GM12878 (cell line): ENCODE data around the gene MRPL44. TPM values are rescaled to one million over a fixed set of nuclear protein-coding genes. Genes with fewer than 3 reads are reported as not detected.
A peak's percentile ranks its signal among the peaks of the same experiment; 100 is the strongest.

ENCODE experiments used
- ATAC-seq: fragments of 200-7000 bp; cut with Tn5 transposase; 3 replicates; pipeline ENCODE4 v1.9.1; 2020; ENCODE audit warnings: mild to moderate bottlenecking, moderate library complexity
- BruUV-seq: library from RNA; stranded (reverse); fragments of 400-500 nt; replicated peaks from 2 replicates; lab custom pipeline; 2021; lab: Mats Ljungman, UMichigan
- CTCF ChIA-PET: fragments of 300-600 bp; sonication (Branson Sonifier 250); formaldehyde crosslinking; extraction: SDS; loops from one replicate; lab custom pipeline; 2021; ENCODE audit warnings: inconsistent platforms; lab: Yijun Ruan, JAX
- POLR2A ChIA-PET: fragments of 350-600 bp; formaldehyde crosslinking; extraction: SDS; loops from one replicate; lab custom pipeline; 2021; ENCODE audit warnings: inconsistent platforms; lab: Charles Lee
- RAD21 ChIA-PET: fragments of 300-600 bp; sonication (Branson Sonifier 250); formaldehyde crosslinking; loops from one replicate; lab custom pipeline; 2023; ENCODE audit warnings: antibody characterized with exemption; ENCODE audit not compliant: unreplicated experiment; lab: Charles Lee
- SMC1A ChIA-PET: fragments of 300-600 bp; sonication (Branson Sonifier 250); formaldehyde crosslinking; loops from one replicate; lab custom pipeline; 2023; ENCODE audit not compliant: unreplicated experiment, uncharacterized antibody; lab: Charles Lee
- DNase-seq: peaks from one replicate; pipeline ENCODE4 v3.0.0-alpha.2; 2011; ENCODE audit warnings: low read depth, low spot score
- FAIRE-seq: peaks from 3 replicates; lab custom pipeline; 2011; peaks lifted over from hg19 to GRCh38; lab: Jason Lieb, UNC
- H2AFZ ChIP-seq: 2 replicates; pipeline ENCODE4 v1.6.0; 2011; ENCODE audit warnings: low read depth, low read length, control low read depth; ENCODE audit not compliant: control insufficient read depth
- H3K27ac ChIP-seq: 2 replicates; pipeline ENCODE4 v1.5.1; 2011; ENCODE audit warnings: control low read depth; ENCODE audit not compliant: control insufficient read depth, insufficient read depth
- H3K27me3 ChIP-seq, 2 experiments: replicated peaks in 1 of 2; 2 replicates each; pipeline versions ENCODE4 v1.6.0 to v1.6.1; 2011; ENCODE audit warnings: low read length in 1 of 2; ENCODE audit not compliant: control insufficient read depth in 2 of 2, insufficient read depth in 2 of 2
- H3K36me3 ChIP-seq, 2 experiments: 2 replicates each; pipeline ENCODE4 v1.5.1; 2011; ENCODE audit warnings: low read length in 1 of 2; ENCODE audit not compliant: control insufficient read depth in 2 of 2, insufficient read depth in 2 of 2
- H3K4me1 ChIP-seq: 2 replicates; pipeline ENCODE4 v1.6.1; 2011; ENCODE audit warnings: mild to moderate bottlenecking, low read length, moderate library complexity, mixed read lengths; ENCODE audit not compliant: control insufficient read depth, insufficient read depth
- H3K4me2 ChIP-seq: 2 replicates; pipeline ENCODE4 v1.6.0; 2011; ENCODE audit warnings: control low read depth; ENCODE audit not compliant: control insufficient read depth, insufficient read depth
- H3K4me3 ChIP-seq: fragments of 200-600 bp; sonication (generic); 2 replicates; pipeline ENCODE4 v1.5.1; 2016
- H3K79me2 ChIP-seq: 2 replicates; pipeline ENCODE4 v1.6.0; 2011; ENCODE audit warnings: low read length; ENCODE audit not compliant: control insufficient read depth, insufficient read depth
- H3K9ac ChIP-seq: 2 replicates; pipeline ENCODE4 v1.8.0; 2011; ENCODE audit warnings: low read length, control low read depth, mixed read lengths; ENCODE audit not compliant: control insufficient read depth, insufficient read depth
- H3K9me3 ChIP-seq: replicated peaks from 3 replicates; pipeline ENCODE4 v1.5.1; 2011; ENCODE audit warnings: mild to moderate bottlenecking, low read length; ENCODE audit not compliant: control insufficient read depth, insufficient read depth
- H4K20me1 ChIP-seq: 2 replicates; pipeline ENCODE4 v1.6.0; 2011; ENCODE audit not compliant: control insufficient read depth, insufficient read depth
- CBX3 ChIP-seq: fragments of 200-600 bp; sonication (generic); IDR thresholded peaks from 2 replicates; pipeline ENCODE4 v1.6.1; 2016; ENCODE audit warnings: low read depth, borderline replicate concordance
- HDGF ChIP-seq: fragments of 450-650 bp; IDR thresholded peaks from 2 replicates; pipeline ENCODE4 v1.6.1; 2016; ENCODE audit warnings: antibody characterized with exemption
- IRF4 ChIP-seq: IDR thresholded peaks from 2 replicates; pipeline ENCODE4 v1.6.1; 2011; ENCODE audit warnings: low read depth, low read length
- JUNB ChIP-seq: IDR thresholded peaks from 2 replicates; pipeline ENCODE4 v1.6.1; 2016; ENCODE audit warnings: antibody characterized with exemption, mild to moderate bottlenecking
- NBN ChIP-seq: fragments of 450-650 bp; IDR thresholded peaks from 2 replicates; pipeline ENCODE4 v1.6.1; 2016
- PAX8 ChIP-seq: fragments of 450-650 bp; IDR thresholded peaks from 2 replicates; pipeline ENCODE4 v1.6.1; 2017; ENCODE audit warnings: mild to moderate bottlenecking, moderate library complexity
- POU2F2 ChIP-seq: IDR thresholded peaks from 3 replicates; pipeline ENCODE4 v1.6.1; 2011; ENCODE audit warnings: low read depth, mild to moderate bottlenecking, low read length, borderline replicate concordance
- RAD21 ChIP-seq: IDR thresholded peaks from 2 replicates; pipeline ENCODE4 v1.6.1; 2011; ENCODE audit warnings: mild to moderate bottlenecking, low read depth, low read length, moderate library complexity; ENCODE audit not compliant: insufficient read depth
- WGBS: methylation state at CpG from one replicate; pipeline ENCODE4 v1.1.6; 2016; ENCODE audit warnings: low lambda C conversion rate; ENCODE audit not compliant: insufficient replicate concordance, insufficient coverage; ENCODE audit errors: missing lambda C conversion rate; 5-methylcytosine and 5-hydroxymethylcytosine counted together
- in situ Hi-C: fragments of 300-500 bp; cut with MboI; formaldehyde crosslinking; loops from 9 replicates; pipeline ENCODE4 v1.14.3; 2018; ENCODE audit warnings: mixed read lengths
- intact Hi-C: fragments of 100-400 bp; cut with micrococcal nuclease; formaldehyde crosslinking; loops from one replicate; pipeline ENCODE4 v1.14.2; 2022; ENCODE audit not compliant: unreplicated experiment
- polyA plus RNA-seq, 11 experiments: library from polyadenylated mRNA; depleted of rRNA in 4 of 11; unstranded in 6 of 11; stranded (reverse) in 5 of 11; fragments of >200 nt; fragmentation: Nextera tagmentation in 4 of 11; fragmentation: Illumina TruSeq in 1 of 11; extraction: Ambion mirVana in 4 of 11; extraction: Trizol in 1 of 11; gene quantifications; 1 replicate in 1 of 11; 2 replicates in 10 of 11; pipeline versions ENCODE4 v1.2.1 to v1.2.3, GENCODE V29; 2011 to 2016; ENCODE audit warnings: inconsistent platforms in 2 of 11, missing spikeins in 2 of 11, low read depth in 1 of 11
- total RNA-seq, 4 experiments: library from RNA; depleted of rRNA in 3 of 4; stranded (reverse); fragments of >200 nt in 3 of 4; fragmentation: Illumina TruSeq in 1 of 4; extraction: Trizol in 1 of 4; gene quantifications; 2 replicates each; pipeline versions ENCODE4 v1.2.1 to v1.2.3, GENCODE V29; 2013 to 2021
- TF ChIP-seq, protein P1 (sequence below): fragments of 450-650 bp; IDR thresholded peaks from 2 replicates; pipeline ENCODE4 v1.6.1; 2017; ENCODE audit warnings: mild to moderate bottlenecking

The MRPL44 gene
- total and polyA plus RNA-seq, 10 of the 15 experiments (the other 5 are each of a cell fraction or from before 2014, with no cell fraction given) = 18.3 to 44.3 (median 37.5) TPM

DNA sequence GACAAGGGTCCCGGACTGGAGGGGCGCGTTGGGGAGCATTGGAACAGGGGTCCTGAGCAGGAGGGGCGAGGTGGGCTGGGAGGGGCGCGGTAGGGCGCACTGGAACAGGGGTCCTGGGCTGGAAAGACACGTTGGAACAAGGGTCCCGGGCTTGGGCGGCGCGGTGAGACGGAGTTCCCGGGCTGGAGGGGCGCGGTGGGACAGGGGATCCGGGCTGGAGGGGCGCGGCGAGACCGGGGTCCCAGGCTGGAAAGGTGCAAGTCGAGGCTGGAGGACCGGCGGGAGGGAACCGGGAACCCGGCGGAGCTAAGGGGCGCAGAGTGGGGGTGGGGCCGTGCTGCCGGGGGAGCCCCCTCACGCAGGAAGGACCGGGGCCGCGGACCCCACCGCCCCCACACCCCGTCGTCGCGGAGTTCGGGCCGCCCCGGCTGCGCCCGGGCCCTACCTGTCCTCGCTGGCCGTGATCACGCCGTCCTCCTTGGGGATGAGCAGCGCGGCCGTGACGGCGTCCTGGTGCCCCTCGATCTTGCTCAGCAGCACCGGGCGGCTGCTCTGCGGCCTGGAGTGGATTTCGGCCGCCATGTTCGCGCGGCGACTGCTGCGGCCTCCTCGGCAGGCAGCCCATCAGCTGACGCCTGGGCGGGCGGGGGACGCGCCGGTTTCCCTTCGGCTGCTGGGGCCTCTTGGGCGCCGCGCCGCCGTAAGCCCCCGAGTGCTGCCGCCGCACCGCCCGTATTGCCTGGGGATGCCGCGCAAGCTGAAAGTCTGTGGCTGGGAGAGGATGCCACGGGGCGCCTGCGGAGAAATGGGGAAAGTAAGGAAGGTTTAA lies 12.3 kb upstream of the MRPL44 start, which contains the start of gene WDFY1 (continued):
- no peak for TF ChIP-seq JUNB
- TF ChIP-seq, protein P1, sequence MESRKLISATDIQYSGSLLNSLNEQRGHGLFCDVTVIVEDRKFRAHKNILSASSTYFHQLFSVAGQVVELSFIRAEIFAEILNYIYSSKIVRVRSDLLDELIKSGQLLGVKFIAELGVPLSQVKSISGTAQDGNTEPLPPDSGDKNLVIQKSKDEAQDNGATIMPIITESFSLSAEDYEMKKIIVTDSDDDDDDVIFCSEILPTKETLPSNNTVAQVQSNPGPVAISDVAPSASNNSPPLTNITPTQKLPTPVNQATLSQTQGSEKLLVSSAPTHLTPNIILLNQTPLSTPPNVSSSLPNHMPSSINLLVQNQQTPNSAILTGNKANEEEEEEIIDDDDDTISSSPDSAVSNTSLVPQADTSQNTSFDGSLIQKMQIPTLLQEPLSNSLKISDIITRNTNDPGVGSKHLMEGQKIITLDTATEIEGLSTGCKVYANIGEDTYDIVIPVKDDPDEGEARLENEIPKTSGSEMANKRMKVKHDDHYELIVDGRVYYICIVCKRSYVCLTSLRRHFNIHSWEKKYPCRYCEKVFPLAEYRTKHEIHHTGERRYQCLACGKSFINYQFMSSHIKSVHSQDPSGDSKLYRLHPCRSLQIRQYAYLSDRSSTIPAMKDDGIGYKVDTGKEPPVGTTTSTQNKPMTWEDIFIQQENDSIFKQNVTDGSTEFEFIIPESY = no peak
- TF ChIP-seq HDGF = no peak
- TF ChIP-seq POU2F2 = peak; percentile 67; the same call in 1 of the 3 replicates
- TF ChIP-seq PAX8 = no peak
- no peak for TF ChIP-seq RAD21
- no peak for TF ChIP-seq CBX3

DNA sequence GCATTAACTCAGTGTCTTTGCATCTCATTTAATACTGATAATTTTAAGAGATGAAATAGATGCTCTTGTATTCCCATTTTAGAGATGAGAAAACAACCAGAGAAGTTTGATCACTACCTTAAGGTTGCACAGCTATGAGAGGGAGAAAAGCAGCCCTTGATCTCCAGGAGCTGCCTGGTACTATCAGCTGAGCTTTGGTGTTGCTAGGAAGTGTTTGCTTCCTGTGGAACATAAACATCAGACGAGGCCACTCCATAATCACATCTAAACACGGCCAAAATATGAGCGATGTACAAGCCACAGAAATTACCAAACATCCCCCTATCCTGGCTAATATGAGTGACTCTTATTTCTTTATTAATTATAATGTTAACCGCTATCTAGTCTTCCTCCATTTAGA lies 11.5 kb upstream of the MRPL44 start:
- ChIA-PET CTCF (interaction anchor here (0.8 to 2.6 kb wide), 3 partner anchors 9 to 29 kb away, joined by 3 to 15 read pairs (median 7); no protein-coding TSS in a partner anchor), POLR2A (interaction anchor here (1.4 to 1.6 kb wide), 2 partner anchors 9 to 12 kb away, joined by 7 to 8 read pairs; partner anchors contain the start of gene MRPL44), RAD21 (interaction anchor here (1.5 kb wide), 1 partner anchor 12 kb away, joined by 6 read pairs; no protein-coding TSS in a partner anchor), SMC1A (interaction anchor here (0.6 to 1.6 kb wide), 3 partner anchors 11 to 25 kb away, joined by 3 to 7 read pairs (median 4); no protein-coding TSS in a partner anchor)
- ATAC-seq (no peak), DNase-seq (no peak), FAIRE-seq (no peak)
- H3K79me2 ChIP-seq = peaks cover 30% of the 10 kb centered on the region
- intact Hi-C loops (loop anchor here (2.0 kb wide), 1 partner anchor 49 kb away; no protein-coding TSS in a partner anchor), in situ Hi-C loops (no loop called here)
- H4K20me1 ChIP-seq = no peaks in the 10 kb centered on the region
- no peaks in the 10 kb centered on the region for H3K27me3 ChIP-seq
- H2AFZ ChIP-seq = peak overlapping the region; percentile 68
- no peaks in the 10 kb centered on the region for H3K36me3 ChIP-seq
- TF ChIP-seq IRF4 (no peak), HDGF (no peak), NBN (no peak)
- H3K4me3 ChIP-seq = peak overlapping the region; percentile 45; the same call in 1 of the 2 replicates
- no peak overlapping the region; the same call in 1 of the 2 replicates for H3K9ac ChIP-seq
- WGBS = 34% methylated on average over 4 of the region's 4 CpGs
- H3K27ac ChIP-seq = no peak overlapping the region; the same call in 1 of the 2 replicates
- no TSS peak for BruUV-seq
- peak overlapping the region; percentile 66 for H3K4me2 ChIP-seq
- no peaks in the 10 kb centered on the region; the same call in 2 of the 3 replicates for H3K9me3 ChIP-seq
- H3K4me1 ChIP-seq = peaks cover 28% of the 10 kb centered on the region
